NOMO-1 (cell line): Measurements from ENCODE around the gene HDAC4.

Experiments
- DNase-seq, 2 experiments: peaks; one replicate each; lab custom pipeline; 2025; ENCODE audit not compliant: unreplicated experiment in 2 of 2; lab: John Stamatoyannopoulos, UW

HDAC4 gene

DNA sequence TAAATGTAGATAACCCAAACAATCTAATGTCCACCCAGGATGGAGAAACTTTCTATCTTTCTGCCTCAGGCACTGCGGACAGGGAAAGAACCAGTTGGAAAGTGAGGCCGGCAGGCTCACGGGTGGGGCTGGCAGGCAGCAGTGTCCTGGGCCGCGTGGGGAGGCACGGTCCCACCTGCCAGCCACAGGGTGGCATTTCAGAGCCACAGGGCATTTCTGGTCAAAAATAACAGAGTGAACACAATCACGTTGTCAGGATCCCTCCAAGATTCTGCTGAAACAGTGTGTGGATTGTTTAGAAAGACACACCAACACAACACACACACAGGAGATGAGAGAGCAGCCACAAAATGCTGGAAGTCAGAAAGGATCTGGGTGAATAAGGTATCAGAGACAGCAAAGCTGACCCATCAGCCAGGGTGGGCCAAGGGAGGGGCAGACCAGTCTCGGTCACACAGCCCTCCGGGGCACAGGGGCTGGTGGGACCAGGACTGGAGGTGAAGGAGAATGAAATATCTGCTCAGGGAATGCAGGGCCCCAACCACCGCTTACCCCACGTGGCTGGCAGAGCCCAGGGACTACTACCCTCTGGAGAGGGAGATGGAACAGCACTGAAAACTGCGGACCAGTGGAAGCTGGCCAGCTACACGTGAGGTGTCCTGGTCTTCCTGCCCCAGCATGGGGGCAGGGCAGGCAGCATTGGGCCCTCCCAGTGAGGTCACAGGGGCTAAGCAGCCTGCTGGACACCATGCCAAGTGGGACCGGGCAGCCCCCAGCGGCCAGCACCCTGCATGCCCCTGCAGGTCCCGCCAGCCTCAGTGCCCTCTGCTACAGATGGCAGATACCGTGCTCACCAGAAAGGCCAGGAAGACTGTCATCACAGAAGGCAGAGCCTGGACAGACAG is 173.9 kb downstream of the HDAC4 start:
- no peak for DNase-seq

DNA sequence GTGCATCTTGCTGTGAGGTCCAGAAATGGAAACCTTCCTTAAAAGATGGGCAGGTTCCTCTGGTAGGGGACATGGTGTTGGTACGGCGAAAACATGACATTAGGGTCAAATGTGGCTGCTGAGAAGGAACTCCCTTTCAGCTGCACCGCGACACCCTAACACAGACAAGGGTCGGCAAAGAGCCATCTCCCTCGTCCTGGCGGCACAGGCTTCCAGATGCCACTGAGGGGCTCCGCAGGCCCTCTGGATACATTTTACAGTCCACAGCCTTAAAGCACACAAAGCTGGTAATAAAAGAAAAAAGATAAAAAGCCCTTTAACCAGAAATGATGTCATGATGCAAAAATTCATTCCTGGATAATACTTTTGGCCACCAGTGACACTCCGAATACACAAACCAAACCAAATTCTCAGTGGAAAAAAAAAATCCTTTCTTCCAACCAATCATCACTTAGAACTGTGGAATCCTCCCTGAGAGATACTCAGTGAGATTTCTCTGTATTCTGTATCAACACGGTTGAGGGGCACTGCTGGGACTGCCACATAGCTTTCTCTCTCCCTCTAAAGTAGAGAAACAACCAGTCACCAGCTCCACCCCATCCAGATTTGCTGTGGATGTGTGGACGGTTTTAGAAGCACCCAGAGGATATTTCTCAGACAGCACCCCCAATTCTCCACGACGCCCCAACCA is 174.8 kb downstream of the HDAC4 start:
- no peak for DNase-seq

DNA sequence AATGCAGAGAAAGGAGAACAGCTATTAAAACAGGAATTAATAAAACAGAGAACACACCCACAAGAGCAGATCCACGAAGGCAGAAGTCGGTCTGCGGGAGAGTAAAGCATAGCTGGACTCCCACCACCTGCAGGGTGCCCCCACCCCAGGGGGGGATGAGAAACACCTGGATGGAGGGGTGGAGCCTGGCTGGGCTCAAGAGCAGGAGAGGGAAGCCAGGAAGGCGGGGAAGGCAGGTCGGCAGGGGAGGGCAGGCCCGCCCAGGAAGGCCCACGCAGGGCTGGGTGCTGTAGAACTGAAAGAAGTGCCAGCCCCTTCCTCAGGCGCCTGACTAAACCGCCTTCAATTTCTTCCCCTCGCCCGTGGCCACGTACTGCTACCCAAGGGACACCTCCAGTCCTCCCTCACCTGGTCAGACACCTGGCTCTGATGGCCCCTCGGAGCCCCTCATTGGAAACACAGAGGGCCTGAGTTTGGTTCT is 175.4 kb downstream of the HDAC4 start:
- DNase-seq = peak in 1 of 2 experiments; percentile 32

DNA sequence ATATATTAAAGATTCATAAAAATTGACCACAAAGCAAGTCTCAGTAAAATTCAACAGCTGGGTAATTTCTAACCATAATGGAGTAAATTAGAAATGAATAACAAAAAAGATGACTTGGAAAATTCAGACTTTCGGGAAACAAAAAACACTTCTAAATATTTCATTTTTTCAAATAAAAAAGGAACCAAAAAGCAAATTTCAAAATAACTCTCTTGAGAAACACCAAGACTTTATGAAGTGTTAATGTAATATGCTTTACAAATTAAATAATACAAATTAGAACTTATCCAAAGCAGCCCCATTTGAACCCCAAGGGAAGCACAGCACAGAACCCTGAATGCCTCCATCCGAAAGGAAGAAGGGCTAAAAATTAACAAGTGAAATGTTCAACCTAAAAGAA is 175.9 kb downstream of the HDAC4 start:
- no peak for DNase-seq

DNA sequence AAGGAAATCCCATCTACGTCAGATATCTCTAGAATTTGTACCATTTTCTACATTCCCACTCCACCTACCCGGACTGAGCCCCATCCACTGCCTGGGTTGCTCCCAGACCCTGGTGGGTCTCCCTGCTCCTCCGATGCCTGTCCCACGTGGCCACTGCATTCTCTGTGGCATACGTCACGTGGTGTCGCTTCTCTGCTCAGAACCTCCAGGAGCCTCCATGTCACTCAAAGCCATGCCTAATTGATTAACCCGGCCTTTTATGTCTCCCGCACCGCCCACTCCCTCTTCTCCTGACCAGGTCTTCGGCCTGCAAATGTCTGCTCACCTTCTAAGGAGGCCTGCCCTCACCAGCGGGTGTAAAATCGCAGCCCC is 176.6 kb downstream of the HDAC4 start:
- no peak for DNase-seq

DNA sequence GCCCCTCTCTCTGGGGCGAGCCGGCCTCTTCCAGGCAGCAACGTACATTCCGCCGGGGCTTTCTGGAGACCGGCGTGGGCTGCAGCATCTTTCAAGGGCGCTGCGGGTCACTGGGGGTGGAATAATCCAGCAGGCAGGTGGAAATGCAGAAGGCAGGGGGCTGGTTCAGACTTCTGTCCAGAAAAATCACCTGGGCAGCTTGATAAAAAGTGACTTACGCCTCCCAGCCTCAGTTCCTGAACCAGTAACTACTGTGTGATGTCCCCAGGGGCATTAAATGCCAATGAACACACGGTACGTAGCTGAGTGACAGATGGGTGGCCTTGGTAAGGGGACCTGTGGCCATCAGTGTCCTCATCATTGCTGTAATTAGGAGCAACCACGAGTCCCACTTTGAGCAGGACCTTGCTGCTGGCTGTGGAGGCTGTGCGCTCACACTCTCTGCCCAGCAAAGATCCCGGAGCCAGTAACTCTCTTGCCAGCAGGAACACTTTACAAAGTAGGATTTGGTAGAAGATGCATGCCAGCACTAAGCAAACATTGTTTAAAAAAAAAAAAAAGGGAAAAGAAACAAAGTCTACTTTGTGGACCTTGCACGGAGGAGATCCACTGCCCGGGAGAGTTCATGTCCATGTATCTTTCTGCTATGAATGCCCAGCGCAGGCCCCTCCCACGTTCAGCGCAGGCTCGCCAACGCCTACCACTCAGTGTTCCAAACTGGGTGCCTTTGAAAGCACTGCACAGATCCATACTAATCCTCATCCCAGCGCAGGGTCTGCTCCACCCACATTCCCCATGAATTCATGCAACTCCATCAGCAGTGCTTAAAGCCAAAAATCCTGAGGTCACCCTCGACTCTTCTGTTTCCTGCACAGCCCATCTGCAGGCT is 177.3 kb downstream of the HDAC4 start:
- peak in 1 of 2 experiments; percentile 50 for DNase-seq

DNA sequence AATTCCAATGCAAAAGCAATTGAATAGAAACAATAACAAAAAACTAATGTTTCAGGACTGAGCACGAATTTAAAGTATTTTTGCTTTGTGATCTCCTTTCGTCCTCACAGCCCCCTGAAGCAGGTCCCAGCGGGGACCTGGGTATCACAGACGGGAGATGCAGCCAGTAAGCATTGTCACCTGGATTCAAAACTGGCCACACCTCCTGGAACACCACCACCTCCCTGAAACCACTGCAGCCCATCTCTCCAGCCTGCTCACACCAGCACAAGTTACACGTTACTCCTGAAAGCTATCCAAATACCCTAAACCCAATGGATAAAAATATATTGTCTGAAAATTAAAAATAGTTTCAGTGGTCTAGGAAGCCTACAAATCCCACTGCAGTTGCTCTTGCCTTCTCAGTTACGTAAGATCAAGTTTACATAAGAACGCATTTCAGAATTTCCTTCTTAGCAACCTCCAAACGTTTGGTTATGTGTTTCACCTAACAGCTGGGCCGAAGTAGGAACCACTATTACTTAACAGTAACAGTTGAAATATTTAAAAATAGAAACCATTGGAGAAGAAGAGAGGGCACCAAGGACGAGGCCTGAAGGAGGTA is 178.0 kb downstream of the HDAC4 start:
- DNase-seq = peak; percentile 85 to 96

DNA sequence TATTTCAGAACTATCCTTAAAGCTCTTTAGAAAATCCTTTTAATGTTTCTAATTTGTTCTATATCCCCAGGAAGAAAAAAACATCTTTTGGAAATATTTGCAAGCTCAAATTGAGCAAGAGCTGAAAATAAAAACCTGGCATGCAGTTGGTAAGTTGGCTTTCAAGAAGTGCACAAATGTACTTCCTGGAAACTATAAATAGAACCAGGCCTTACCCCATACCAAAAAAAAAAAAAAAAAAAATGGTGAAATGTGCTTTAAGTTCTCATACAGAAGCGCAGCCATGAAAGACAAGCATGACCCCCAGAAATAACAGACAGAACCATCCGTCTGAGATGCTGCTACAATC is 178.5 kb downstream of the HDAC4 start:
- peak; percentile 79 to 91 for DNase-seq

DNA sequence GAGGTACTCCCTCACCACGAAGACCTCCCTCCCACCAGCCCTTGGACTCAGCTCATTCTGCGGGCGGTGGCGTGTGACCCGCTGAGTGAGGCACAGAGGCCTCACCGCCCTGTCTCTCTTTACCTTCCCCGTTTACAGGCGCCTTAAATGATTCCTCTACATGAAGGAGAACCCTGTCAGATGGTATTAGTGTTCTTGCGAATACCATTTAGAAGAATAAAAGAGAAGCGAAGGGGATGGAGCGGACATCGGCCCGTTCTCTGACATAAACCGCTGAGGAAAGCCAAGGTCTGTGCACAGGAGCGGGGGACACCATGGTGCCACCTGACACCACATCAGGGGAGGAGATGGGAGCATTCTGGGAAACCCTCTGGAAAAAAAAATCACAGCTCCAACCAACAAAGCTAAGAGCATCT is 179.8 kb downstream of the HDAC4 start:
- no peak for DNase-seq

DNA sequence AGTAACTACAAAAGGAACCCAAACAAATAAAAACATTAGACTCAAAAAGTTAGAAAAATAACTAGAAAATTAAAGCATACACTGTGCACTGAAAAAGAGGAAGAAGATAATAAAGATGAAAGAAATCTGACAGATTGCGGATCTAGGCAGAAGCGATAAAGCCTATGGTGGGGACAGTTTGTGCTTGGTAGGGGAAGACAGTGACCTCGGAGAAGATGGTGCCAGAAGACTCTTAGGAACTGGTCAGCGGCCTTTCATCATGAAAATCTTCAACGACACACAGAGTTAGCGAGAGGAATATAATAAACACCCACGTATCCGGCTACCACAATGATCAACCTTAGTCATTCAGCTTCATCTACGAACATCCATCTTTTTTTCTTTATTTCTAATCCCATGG is 180.5 kb downstream of the HDAC4 start:
- DNase-seq = peak; percentile 46 to 77

DNA sequence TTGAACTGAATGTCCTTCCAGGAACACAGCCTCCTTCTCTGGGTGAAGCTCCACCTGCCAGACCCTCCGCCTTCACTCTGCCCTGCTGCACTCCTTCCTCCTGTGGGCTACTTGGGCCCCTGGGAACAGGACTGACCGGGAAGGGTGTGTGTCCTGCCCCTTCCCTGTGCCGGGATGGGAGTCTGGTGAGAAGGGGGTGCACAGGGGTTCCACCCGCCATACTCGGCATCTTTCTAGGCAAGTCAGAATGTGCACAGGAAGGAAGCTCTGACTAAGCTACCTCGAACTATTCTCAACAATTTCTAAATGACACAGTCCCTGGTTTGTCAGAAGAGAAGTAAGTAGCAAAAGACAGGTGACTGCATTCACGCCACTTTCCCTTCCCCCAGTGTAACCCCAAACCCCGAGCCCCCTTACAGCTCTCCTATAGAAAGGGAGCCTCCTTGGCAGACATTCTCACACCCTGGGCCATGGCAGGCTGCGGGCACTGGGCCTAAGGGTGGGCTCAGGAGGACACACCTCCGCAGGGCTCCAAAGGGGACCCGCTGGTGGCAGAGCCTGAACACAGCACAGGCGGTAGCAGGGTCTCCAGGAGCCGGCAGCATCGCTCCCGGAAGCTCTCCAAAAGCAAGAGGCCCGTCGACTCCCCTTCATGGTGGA is 184.1 kb downstream of the HDAC4 start:
- DNase-seq = peak; percentile 17 to 52

DNA sequence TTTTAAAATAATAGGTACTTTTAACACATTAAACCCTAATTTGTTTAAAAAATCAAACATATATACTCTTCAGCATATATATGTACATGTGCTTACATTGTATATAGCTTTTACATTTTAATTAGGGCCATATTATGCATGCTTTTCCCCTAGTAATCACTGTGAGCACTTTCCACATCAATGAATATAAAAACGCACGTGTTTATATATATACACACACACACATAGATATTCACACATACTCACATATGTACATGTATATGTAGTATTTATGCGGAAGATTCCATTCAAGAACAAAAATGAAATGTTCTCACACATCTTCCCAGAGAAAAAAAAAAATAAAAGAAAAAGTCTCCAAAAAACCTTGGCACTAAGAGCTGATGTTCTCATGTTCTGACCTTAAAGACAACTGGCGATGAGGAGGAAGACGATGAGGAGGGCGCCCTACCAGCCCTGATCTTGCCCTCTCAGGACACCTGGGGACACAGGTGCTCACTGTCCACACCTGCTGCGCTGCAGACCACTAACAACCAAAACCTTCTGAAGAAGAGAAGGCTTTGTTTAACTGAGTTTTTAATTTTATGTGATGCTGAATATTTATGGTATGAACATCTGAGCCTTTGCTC is 184.7 kb downstream of the HDAC4 start:
- no peak for DNase-seq

DNA sequence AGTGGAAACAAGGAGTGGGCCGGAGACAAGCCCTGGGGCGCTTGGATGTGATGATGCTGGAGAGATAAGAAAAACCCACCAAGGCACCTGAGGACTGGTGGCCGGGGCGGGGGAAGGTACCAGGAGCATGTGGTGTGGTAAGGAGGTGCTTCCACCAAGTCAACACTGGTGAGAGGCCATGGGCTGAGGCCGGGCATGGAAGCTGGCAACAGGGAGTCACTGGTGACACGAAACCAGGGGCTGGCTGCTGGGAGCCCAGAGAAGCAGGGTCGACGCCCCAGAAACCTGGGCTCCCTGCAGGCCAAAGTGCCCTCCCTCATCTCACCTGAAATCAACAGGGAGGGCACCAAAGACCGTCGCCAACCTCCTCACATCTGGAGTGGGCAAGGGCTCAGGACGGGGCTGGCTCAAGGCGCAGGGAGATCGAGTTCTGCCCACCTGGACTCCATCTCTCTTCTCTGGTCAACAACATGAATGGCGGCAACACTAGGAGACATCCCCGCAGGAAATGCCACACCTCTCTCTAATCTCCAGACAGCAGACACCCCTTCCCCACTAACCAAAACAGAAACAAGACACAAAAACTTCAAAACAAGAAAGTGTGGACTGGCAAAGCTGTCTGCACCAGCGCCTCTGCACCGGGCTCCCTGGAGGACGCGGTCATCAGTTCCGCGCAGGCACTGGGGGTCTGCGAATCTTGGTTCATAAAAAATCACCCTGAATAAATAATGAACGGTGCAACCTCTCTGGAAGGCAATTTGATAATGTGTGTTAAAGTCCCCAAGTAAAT is 185.5 kb downstream of the HDAC4 start:
- no peak for DNase-seq

DNA sequence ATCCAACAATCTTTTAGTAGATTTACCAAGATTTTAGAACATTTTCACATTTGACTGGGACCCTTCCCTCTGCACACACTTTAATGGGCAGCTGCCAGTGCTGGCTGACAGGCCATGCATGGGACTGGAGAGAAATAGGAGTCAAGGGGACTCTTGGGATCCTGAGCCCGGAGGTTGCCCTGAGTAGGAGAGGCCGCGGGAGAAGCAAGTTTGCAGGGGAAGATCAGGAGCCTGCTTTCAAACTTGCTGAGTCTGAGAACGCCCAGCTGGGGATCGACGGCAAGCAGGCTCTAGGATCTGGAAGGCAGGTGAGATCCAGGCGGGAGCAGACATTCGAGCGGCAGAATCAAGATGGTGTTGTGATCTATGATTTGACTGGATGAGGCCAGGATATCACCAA is 186.1 kb downstream of the HDAC4 start:
- DNase-seq = no peak

DNA sequence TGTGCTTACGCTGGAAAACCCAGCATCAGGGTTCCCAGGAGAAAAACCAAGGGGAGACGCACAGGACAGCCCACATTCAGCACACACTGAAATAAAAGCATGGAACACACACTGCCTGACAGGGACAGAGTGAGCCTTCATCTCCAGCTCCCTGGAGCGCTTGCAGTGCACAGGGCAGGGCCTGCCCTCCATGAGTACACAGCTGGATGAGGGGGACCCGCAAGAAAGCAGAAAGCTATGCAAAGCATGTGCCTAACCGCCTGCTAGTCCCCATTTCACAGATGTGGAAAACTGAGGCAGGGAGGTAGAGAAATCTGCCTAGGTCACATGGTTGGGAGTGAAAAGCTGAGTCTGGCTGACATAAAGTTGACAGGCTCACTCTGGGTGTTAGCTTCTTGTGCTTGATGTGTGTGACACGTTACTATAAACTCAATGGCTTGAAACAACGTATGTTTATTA is 187.1 kb downstream of the HDAC4 start:
- DNase-seq = no peak

DNA sequence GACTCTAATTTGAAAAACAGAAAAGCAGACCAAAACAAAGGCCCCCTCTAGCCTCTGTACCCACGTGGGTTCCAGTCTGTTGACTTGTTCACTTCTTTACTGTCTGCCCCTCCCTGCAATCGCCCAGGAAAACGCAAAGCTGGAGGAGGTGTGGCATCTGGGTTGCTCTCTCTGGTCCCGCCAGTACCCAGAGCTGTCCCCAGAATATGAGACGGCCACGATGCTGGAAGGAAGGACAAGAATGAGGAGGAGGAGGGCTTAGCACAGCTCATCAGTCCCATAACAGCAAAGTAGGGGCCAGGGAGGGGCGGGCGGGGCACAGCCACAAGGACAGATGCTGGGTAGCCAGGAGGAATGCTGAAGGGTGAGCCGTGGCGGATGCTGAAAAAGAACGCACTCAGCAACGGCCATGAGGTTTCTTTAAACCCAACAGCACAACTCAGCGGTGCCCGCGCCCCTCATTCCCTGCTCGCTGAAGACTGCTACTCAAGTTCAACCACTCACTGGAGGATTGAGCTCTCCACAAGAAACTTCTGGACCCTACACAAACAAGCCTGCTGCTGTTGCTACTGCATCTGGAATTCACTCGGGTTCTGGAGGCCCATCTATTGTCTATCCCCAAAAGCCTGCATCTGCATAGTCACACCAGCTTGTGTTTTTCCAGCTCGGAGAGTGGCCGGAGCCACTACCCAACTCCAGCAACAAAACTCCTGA is 187.7 kb downstream of the HDAC4 start:
- no peak for DNase-seq

DNA sequence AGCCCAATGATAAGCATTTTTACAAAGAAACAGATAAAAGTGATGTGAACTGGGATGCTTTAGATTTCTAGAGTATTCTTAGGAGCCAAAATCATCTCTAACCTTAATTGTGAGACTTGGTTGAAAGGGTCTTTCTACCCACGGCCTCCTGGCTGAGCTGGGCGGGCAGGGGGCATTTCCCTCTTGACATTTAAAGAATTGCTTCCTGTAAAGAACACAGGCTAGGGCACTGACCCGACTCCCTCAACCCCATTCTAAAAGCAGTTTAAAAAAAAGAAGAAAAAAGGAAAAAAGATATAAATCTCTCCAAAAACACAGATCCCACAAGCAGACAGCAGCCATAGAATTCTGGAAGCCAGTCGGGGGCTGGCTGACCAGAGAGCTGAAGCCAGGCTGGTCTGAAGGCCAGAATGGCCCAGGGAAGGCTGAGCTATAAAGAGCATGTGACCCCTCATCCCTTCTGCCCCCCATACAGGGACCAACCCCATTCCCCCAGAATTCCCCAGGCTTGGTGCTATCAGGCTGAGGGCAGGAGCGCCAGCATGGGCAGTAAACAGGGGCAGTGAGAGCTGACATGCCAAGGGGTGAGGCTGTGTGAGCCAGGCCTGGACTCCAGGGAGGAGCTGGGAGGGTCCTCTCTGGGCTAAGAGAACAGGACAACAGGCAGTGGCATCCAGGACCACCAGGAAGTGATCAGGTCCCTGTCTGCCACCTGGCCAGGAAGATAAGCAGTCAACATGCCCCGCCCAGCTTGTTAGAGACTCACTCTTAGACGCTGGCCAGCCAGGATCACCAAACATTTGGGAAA is 188.5 kb downstream of the HDAC4 start:
- no peak for DNase-seq
